Fibroblast of pulmonary artery (primary cell): ENCODE results near the gene ELF3.
"Not testable (repeated sequence)": the region's sequence is repeated elsewhere in the genome, so short reads cannot be mapped to it uniquely, and the experiment has no call there.

Source experiments
- DNase-seq: peaks from one replicate; pipeline ENCODE4 v3.0.0-alpha.2; 2010; ENCODE audit warnings: low read depth
- H3K4me3 ChIP-seq: replicated peaks from 2 replicates; pipeline ENCODE4 v1.5.1; 2011; ENCODE audit warnings: low read depth, mild to moderate bottlenecking, control low read depth, low read length, moderate library complexity
- CTCF ChIP-seq: IDR thresholded peaks from 2 replicates; pipeline ENCODE4 v1.5.1; 2011; ENCODE audit warnings: mild to moderate bottlenecking, control low read depth, low read length, inconsistent platforms; ENCODE audit errors: missing control alignments

The ELF3 gene

GRCh38 chr1:202047977-202048376 is 37.6 kb downstream of the ELF3 start:
- no peak overlapping the region for H3K4me3 ChIP-seq
- DNase-seq: no peak
- no peak for TF ChIP-seq CTCF

GRCh38 chr1:202049129-202049528 is 38.7 kb downstream of the ELF3 start:
- DNase-seq: peak; percentile 50
- no peak for TF ChIP-seq CTCF
- no peak overlapping the region for H3K4me3 ChIP-seq

- no peak for TF ChIP-seq CTCF
- H3K4me3 ChIP-seq: no peak overlapping the region
Measured at GRCh38 chr1:202054094-202054493, 43.7 kb downstream of the ELF3 start.

GRCh38 chr1:202054673-202055072 is 44.3 kb downstream of the ELF3 start:
- H3K4me3 ChIP-seq, DNase-seq: not testable (repeated sequence)

More at GRCh38 chr1:202054094-202054493, 43.7 kb downstream of the ELF3 start:
- DNase-seq: no peak

GRCh38 chr1:202056644-202057334 is 46.4 kb downstream of the ELF3 start:
- TF ChIP-seq CTCF: no peak
- no peak for DNase-seq
- no peak overlapping the region for H3K4me3 ChIP-seq

- not testable (repeated sequence) for H3K4me3 ChIP-seq, DNase-seq
Measured at GRCh38 chr1:202057335-202057704, 46.9 kb downstream of the ELF3 start.

- no peak for DNase-seq
- H3K4me3 ChIP-seq: no peak overlapping the region
- TF ChIP-seq CTCF: no peak
Measured at GRCh38 chr1:202058001-202058908, 47.9 kb downstream of the ELF3 start.

- no peak for DNase-seq
- TF ChIP-seq CTCF: no peak
- H3K4me3 ChIP-seq: no peak overlapping the region
Measured at GRCh38 chr1:202061055-202061454, 50.7 kb downstream of the ELF3 start.

GRCh38 chr1:202061787-202062186 is 51.4 kb downstream of the ELF3 start:
- H3K4me3 ChIP-seq, DNase-seq: not testable (repeated sequence)

GRCh38 chr1:202062636-202063035 is 52.2 kb downstream of the ELF3 start:
- H3K4me3 ChIP-seq, DNase-seq: not testable (repeated sequence)
